Smooth muscle cell (in vitro differentiated cells): ENCODE results near the gene IDS. TPM values are rescaled to one million over a fixed set of nuclear protein-coding genes. Genes with fewer than 3 reads are reported as not detected.

Source experiments
- DNase-seq: peaks from one replicate; lab custom pipeline; 2025; ENCODE audit not compliant: unreplicated experiment; lab: John Stamatoyannopoulos, UW
- H2AFZ ChIP-seq: fragments of 200-600 bp; sonication (generic); 2 replicates; pipeline ENCODE4 v1.6.0; 2016; ENCODE audit warnings: antibody characterized with exemption, low read depth, mild to moderate bottlenecking
- H3F3A ChIP-seq: fragments of 200-600 bp; sonication (generic); 2 replicates; pipeline ENCODE4 v1.6.0; 2017; ENCODE audit warnings: antibody characterized with exemption, low read depth
- H3K27ac ChIP-seq: fragments of 200-600 bp; sonication (generic); 2 replicates; pipeline ENCODE4 v1.5.1; 2016; ENCODE audit warnings: low read depth, mild to moderate bottlenecking
- H3K27me3 ChIP-seq: fragments of 200-600 bp; sonication (generic); 2 replicates; pipeline ENCODE4 v1.6.1; 2016; ENCODE audit warnings: low read depth, mild to moderate bottlenecking
- H3K36me3 ChIP-seq: fragments of 200-600 bp; sonication (generic); 2 replicates; pipeline ENCODE4 v1.5.1; 2016; ENCODE audit warnings: low read depth
- H3K4me1 ChIP-seq: fragments of 200-600 bp; sonication (generic); 2 replicates; pipeline ENCODE4 v1.5.1; 2016; ENCODE audit warnings: low read depth
- H3K4me2 ChIP-seq: fragments of 200-600 bp; sonication (generic); 2 replicates; pipeline ENCODE4 v1.6.0; 2016; ENCODE audit warnings: mild to moderate bottlenecking
- H3K4me3 ChIP-seq: fragments of 200-600 bp; sonication (generic); 2 replicates; pipeline ENCODE4 v1.5.1; 2016; ENCODE audit warnings: mild to moderate bottlenecking
- H3K79me2 ChIP-seq: fragments of 200-600 bp; sonication (generic); 2 replicates; pipeline ENCODE4 v1.6.0; 2016; ENCODE audit warnings: low read depth, mild to moderate bottlenecking
- H3K9ac ChIP-seq: fragments of 200-600 bp; sonication (generic); 2 replicates; pipeline ENCODE4 v1.6.0; 2016; ENCODE audit warnings: low read depth
- H3K9me3 ChIP-seq: fragments of 200-600 bp; sonication (generic); replicated peaks from 2 replicates; pipeline ENCODE4 v1.5.1; 2016; ENCODE audit warnings: low read depth
- H4K20me1 ChIP-seq: fragments of 200-600 bp; sonication (generic); 2 replicates; pipeline ENCODE4 v1.6.0; 2016; ENCODE audit warnings: low read depth
- WGBS: methylation state at CpG from one replicate; pipeline ENCODE4 v1.1.7; 2016; ENCODE audit warnings: low lambda C conversion rate; 5-methylcytosine and 5-hydroxymethylcytosine counted together
- polyA plus RNA-seq: library from polyadenylated mRNA; unstranded; fragments of >200 nt; fragmentation: Nextera tagmentation; extraction: Ambion mirVana; gene quantifications from 2 replicates; pipeline ENCODE4 v1.2.1, GENCODE V29; 2016
- total RNA-seq: library from RNA; depleted of rRNA; stranded (reverse); fragments of >200 nt; gene quantifications from 2 replicates; pipeline ENCODE4 v1.2.3, GENCODE V29; 2014
- TF ChIP-seq, protein P1 (sequence below): fragments of 200-600 bp; sonication (generic); IDR thresholded peaks from 2 replicates; pipeline ENCODE4 v1.5.1; 2017; ENCODE audit warnings: borderline replicate concordance, mild to moderate bottlenecking, antibody characterized with exemption; ENCODE audit not compliant: insufficient read depth, poor library complexity, severe bottlenecking

The IDS gene
- total and polyA plus RNA-seq, 2 experiments from 2014 or later = 70.5 to 111 TPM

DNA sequence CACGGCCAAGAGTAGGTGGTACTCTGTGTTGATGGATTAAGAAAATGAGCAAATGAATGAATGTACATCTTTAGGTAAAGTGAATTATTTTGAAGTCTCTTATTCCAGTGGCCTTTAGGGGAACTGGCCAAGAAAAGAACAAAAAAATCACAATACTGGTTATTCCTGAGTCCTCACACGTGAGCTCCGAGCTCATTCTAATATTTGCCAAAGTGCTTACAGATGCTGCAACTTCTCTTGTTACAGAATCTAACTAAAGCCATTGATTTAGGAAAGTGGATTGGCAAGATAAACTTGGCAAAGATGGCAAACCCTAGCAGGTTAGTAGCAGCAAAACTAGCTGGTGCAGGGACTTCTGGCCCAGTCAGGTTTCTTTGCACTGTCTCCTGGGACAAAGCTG, 37.6 kb downstream of the IDS start:
- 84% methylated on average over 3 of the region's 3 CpGs for WGBS
- Histone ChIP-seq H3K27ac (no peak overlapping the region), H2AFZ (no peak overlapping the region), H4K20me1 (no peaks in the 10 kb centered on the region), H3K4me3 (no peak overlapping the region), H3K4me2 (no peak overlapping the region), H3K36me3 (no peaks in the 10 kb centered on the region), H3K4me1 (no peaks in the 10 kb centered on the region), H3K9ac (no peak overlapping the region), H3K27me3 (no peaks in the 10 kb centered on the region), H3F3A (no peaks in the 10 kb centered on the region), H3K9me3 (no peaks in the 10 kb centered on the region), H3K79me2 (no peaks in the 10 kb centered on the region)
- TF ChIP-seq, protein P1, sequence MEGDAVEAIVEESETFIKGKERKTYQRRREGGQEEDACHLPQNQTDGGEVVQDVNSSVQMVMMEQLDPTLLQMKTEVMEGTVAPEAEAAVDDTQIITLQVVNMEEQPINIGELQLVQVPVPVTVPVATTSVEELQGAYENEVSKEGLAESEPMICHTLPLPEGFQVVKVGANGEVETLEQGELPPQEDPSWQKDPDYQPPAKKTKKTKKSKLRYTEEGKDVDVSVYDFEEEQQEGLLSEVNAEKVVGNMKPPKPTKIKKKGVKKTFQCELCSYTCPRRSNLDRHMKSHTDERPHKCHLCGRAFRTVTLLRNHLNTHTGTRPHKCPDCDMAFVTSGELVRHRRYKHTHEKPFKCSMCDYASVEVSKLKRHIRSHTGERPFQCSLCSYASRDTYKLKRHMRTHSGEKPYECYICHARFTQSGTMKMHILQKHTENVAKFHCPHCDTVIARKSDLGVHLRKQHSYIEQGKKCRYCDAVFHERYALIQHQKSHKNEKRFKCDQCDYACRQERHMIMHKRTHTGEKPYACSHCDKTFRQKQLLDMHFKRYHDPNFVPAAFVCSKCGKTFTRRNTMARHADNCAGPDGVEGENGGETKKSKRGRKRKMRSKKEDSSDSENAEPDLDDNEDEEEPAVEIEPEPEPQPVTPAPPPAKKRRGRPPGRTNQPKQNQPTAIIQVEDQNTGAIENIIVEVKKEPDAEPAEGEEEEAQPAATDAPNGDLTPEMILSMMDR = no peak
- DNase-seq = no peak

DNA sequence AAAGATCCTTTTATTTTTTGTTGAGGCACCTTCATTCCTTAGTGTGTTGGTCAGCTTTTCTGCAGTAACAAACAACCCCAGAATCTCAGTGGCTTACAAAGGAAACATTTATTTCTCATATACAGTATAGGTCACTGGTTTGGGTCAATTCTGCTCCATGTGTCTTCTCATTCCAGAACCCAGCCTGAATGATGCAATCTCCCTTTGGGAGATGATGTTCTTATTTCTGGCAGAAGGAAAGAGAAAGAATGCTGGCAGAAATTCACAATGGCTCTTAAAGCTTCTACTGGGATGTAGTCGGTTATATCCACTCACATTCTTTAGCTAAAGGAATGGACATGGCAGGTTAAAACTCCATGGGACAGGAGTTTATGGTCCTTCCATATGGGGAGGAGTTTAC, 42.3 kb downstream of the IDS start:
- no peak for DNase-seq
- no peak overlapping the region for H3K4me3 ChIP-seq
- no peaks in the 10 kb centered on the region for H3K27me3 ChIP-seq
- H4K20me1 ChIP-seq = no peaks in the 10 kb centered on the region
- no peak overlapping the region for H2AFZ ChIP-seq
- H3K79me2 ChIP-seq = no peaks in the 10 kb centered on the region
- TF ChIP-seq, protein P1 = no peak
- no peaks in the 10 kb centered on the region for H3K9me3 ChIP-seq
- H3F3A ChIP-seq = no peaks in the 10 kb centered on the region
- no peak overlapping the region for H3K9ac ChIP-seq
- no peak overlapping the region for H3K27ac ChIP-seq
- H3K4me1 ChIP-seq = no peaks in the 10 kb centered on the region
- H3K4me2 ChIP-seq = no peak overlapping the region
- 81% methylated on average over 1 of the region's 1 CpG for WGBS
- no peaks in the 10 kb centered on the region for H3K36me3 ChIP-seq

DNA sequence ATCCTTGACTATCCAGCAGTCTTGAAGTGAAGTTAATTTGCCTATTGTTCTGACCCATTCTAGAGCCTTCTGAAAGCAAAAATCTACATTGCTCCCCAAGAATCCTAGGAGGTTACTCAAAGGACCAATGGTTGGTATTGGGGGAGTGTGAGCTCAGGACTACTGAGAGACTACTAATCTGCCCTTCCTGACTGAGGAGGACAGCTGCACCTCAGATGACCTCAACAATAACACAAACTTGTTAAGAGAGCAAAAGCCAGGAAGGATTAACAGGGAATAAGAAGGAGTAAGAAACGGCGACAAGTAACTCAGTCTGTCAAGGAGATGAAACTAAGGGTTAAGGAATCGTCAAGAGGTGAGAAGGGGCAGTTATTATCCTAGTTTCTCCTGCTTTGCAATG, 43.4 kb downstream of the IDS start:
- Histone ChIP-seq H4K20me1 (no peaks in the 10 kb centered on the region), H3K4me2 (no peak overlapping the region), H3K79me2 (no peaks in the 10 kb centered on the region), H3K27ac (no peak overlapping the region), H3F3A (no peaks in the 10 kb centered on the region), H3K9me3 (no peaks in the 10 kb centered on the region), H3K4me1 (no peaks in the 10 kb centered on the region), H3K27me3 (no peaks in the 10 kb centered on the region), H3K36me3 (no peaks in the 10 kb centered on the region), H3K9ac (no peak overlapping the region), H2AFZ (no peak overlapping the region), H3K4me3 (no peak overlapping the region)
- no peak for DNase-seq
- TF ChIP-seq, protein P1 = no peak
- WGBS = 60% methylated on average over 3 of the region's 3 CpGs

DNA sequence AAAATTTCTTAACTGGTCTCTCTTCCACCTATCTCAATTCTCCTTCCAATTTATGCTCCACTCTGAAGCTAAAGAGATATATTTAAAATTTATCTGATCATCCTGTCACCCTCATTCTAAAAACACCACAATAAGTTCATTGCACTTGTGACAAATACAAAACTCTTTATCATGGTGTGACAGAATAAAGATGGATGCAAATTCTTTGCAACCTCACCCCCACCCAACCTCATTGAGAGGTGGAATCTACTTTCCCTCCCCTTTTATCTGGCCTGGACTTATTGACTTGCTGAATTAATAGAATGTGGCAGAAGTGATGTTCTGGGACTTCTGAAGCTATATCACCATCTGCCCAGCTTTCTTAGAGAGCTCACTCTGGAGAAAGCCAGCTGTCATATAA, 46.5 kb downstream of the IDS start:
- H3K36me3 ChIP-seq = no peaks in the 10 kb centered on the region
- H3K9ac ChIP-seq = no peak overlapping the region
- no peak overlapping the region for H3K4me3 ChIP-seq
- H3K27ac ChIP-seq = no peak overlapping the region
- TF ChIP-seq, protein P1 = no peak
- no peaks in the 10 kb centered on the region for H3K4me1 ChIP-seq
- H3F3A ChIP-seq = no peaks in the 10 kb centered on the region
- H4K20me1 ChIP-seq = no peaks in the 10 kb centered on the region
- no peak overlapping the region for H3K4me2 ChIP-seq
- H2AFZ ChIP-seq = no peak overlapping the region
- no peaks in the 10 kb centered on the region for H3K79me2 ChIP-seq
- no peak for DNase-seq
- H3K27me3 ChIP-seq = no peaks in the 10 kb centered on the region
- H3K9me3 ChIP-seq = no peaks in the 10 kb centered on the region
